GM13976 (cell line): Measurements from ENCODE around the gene PLCH2.

Source experiments
- DNase-seq: peaks from one replicate; pipeline ENCODE4 v3.0.0; 2012; ENCODE audit warnings: low spot score
- CTCF ChIP-seq: IDR thresholded peaks from 2 replicates; pipeline ENCODE4 v1.5.1; 2012; ENCODE audit warnings: borderline replicate concordance, mild to moderate bottlenecking; ENCODE audit not compliant: insufficient read depth; ENCODE audit errors: extremely low read depth, missing control alignments, control extremely low read depth
- in situ Hi-C: fragments of 300-500 bp; cut with MboI; formaldehyde crosslinking; loops from one replicate; pipeline ENCODE4 v1.12.0; 2022; ENCODE audit warnings: low sequenced_read_pairs, mixed read lengths, inconsistent platforms; ENCODE audit not compliant: unreplicated experiment

Gene PLCH2

GRCh38 chr1:2516946-2517345, 40.9 kb downstream of the PLCH2 start:
- no peak for TF ChIP-seq CTCF
- no peak for DNase-seq
- in situ Hi-C loops, result no loop called here

GRCh38 chr1:2517966-2518365, 41.9 kb downstream of the PLCH2 start:
- in situ Hi-C loops, result no loop called here
- DNase-seq, result no peak
- TF ChIP-seq CTCF, result no peak

GRCh38 chr1:2518528-2518927, 42.4 kb downstream of the PLCH2 start:
- TF ChIP-seq CTCF, result no peak
- in situ Hi-C loops, result no loop called here
- no peak for DNase-seq

GRCh38 chr1:2519029-2519685, 43.1 kb downstream of the PLCH2 start:
- DNase-seq, result no peak
- in situ Hi-C loops, result no loop called here
- no peak for TF ChIP-seq CTCF

GRCh38 chr1:2519729-2520128, 43.6 kb downstream of the PLCH2 start:
- in situ Hi-C loops, result no loop called here
- no peak for TF ChIP-seq CTCF
- DNase-seq, result no peak

GRCh38 chr1:2520206-2520605, 44.1 kb downstream of the PLCH2 start:
- no peak for DNase-seq
- in situ Hi-C loops, result no loop called here
- TF ChIP-seq CTCF, result no peak
